ENCODE results near the gene RNASEH2C.
"Not testable (repeated sequence)": the region's sequence is repeated elsewhere in the genome, so short reads cannot be mapped to it uniquely, and the experiment has no call there.

The RNASEH2C gene

GRCh38 chr11:65683480-65683879 lies 37.1 kb downstream of the RNASEH2C start:
- DNase-seq (ENCODE audit: low read depth), result not testable (repeated sequence)

GRCh38 chr11:65680192-65680743 lies 40.3 kb downstream of the RNASEH2C start:
- no peak for DNase-seq (ENCODE audit: low read depth)

- no peak for DNase-seq (ENCODE audit: low read depth)
Measured at GRCh38 chr11:65672982-65673381, 47.6 kb downstream of the RNASEH2C start.

- no peak for DNase-seq (ENCODE audit: low read depth)
Measured at GRCh38 chr11:65672180-65672860, 48.3 kb downstream of the RNASEH2C start.
